AG04450 (cell line): ENCODE data around the gene RELL1. TPM values are rescaled to one million over a fixed set of nuclear protein-coding genes. Genes with fewer than 3 reads are reported as not detected.

Experiments used
- CTCF ChIA-PET: fragments of 300-600, 350-600 bp; formaldehyde crosslinking; extraction: SDS; loops from one replicate; lab custom pipeline; 2022; ENCODE audit warnings: antibody characterized with exemption, inconsistent platforms; lab: Charles Lee
- POLR2A ChIA-PET: fragments of 350-600 bp; formaldehyde crosslinking; extraction: SDS; loops from one replicate; lab custom pipeline; 2021; ENCODE audit warnings: antibody characterized with exemption, inconsistent platforms; lab: Yijun Ruan, JAX
- DNase-seq: peaks from one replicate; pipeline ENCODE4 v3.0.0-alpha.2; 2011; ENCODE audit warnings: low read depth, low spot score
- H3K27ac ChIP-seq: one replicate; pipeline ENCODE4 v1.5.1; 2012; ENCODE audit warnings: low read depth, low read length, control low read depth
- H3K27me3 ChIP-seq: one replicate; pipeline ENCODE4 v1.6.0; 2012; ENCODE audit warnings: low read length; ENCODE audit not compliant: control insufficient read depth, insufficient read depth
- H3K4me3 ChIP-seq: 2 replicates; pipeline ENCODE4 v1.5.1; 2011; ENCODE audit warnings: mild to moderate bottlenecking, low read depth, low read length, control low read depth
- H3K9me3 ChIP-seq: 2 replicates; pipeline ENCODE4 v1.5.1; 2012; ENCODE audit warnings: low read length; ENCODE audit not compliant: control insufficient read depth, insufficient read depth
- CTCF ChIP-seq: IDR thresholded peaks from 2 replicates; pipeline ENCODE4 v1.5.1; 2011; ENCODE audit warnings: low read depth, low read length, control low read depth, inconsistent platforms
- polyA plus RNA-seq: library from polyadenylated mRNA; depleted of rRNA; stranded (reverse); fragments of >200 nt; gene quantifications from 2 replicates; pipeline ENCODE4 v1.2.3, GENCODE V29; 2011

The RELL1 gene
- polyA plus RNA-seq, 1 experiment: 9.2 TPM

- no peak for TF ChIP-seq CTCF
- DNase-seq: no peak
- Histone ChIP-seq H3K27ac (peak overlapping the region; percentile 3), H3K4me3 (no peak overlapping the region), H3K9me3 (no peaks in the 10 kb centered on the region; the same call in 1 of the 2 replicates), H3K27me3 (no peaks in the 10 kb centered on the region)
- ChIA-PET POLR2A (no interaction called here), CTCF (no interaction called here)
These were observed 21.5 kb downstream of the RELL1 start for GRCh38 chr4:37664696-37665095.

- Histone ChIP-seq H3K9me3 (no peaks in the 10 kb centered on the region; the same call in 1 of the 2 replicates), H3K4me3 (no peak overlapping the region), H3K27ac (no peak overlapping the region), H3K27me3 (no peaks in the 10 kb centered on the region)
- ChIA-PET CTCF (no interaction called here), POLR2A (no interaction called here)
- no peak for DNase-seq
- no peak for TF ChIP-seq CTCF
These were observed 22.6 kb downstream of the RELL1 start for GRCh38 chr4:37663552-37663951.

GRCh38 chr4:37662861-37663390 lies 23.2 kb downstream of the RELL1 start:
- DNase-seq: no peak
- TF ChIP-seq CTCF: no peak
- no peak overlapping the region for H3K4me3 ChIP-seq
- CTCF ChIA-PET: interaction anchor here (0.6 kb wide), 1 partner anchor 34 kb away, joined by 3 read pairs; no protein-coding TSS in a partner anchor
- H3K27me3 ChIP-seq: no peaks in the 10 kb centered on the region
- peak overlapping the region; percentile 25 for H3K27ac ChIP-seq
- no peaks in the 10 kb centered on the region for H3K9me3 ChIP-seq
- POLR2A ChIA-PET: interaction anchor here (0.7 to 1.0 kb wide), 2 partner anchors 13 to 25 kb away, joined by 3 to 4 read pairs; no protein-coding TSS in a partner anchor

- no peak overlapping the region for H3K4me3 ChIP-seq
- CTCF ChIA-PET: interaction anchor here (2.7 kb wide), 1 partner anchor 60 kb away, joined by 11 read pairs; no protein-coding TSS in a partner anchor
- no peak overlapping the region for H3K27ac ChIP-seq
- no peaks in the 10 kb centered on the region for H3K9me3 ChIP-seq
- H3K27me3 ChIP-seq: no peaks in the 10 kb centered on the region
- no peak for DNase-seq
- TF ChIP-seq CTCF: no peak
- POLR2A ChIA-PET: interaction anchor here (0.7 to 1.0 kb wide), 2 partner anchors 14 to 25 kb away, joined by 3 to 4 read pairs; no protein-coding TSS in a partner anchor
These were observed 23.9 kb downstream of the RELL1 start for GRCh38 chr4:37662251-37662650.

GRCh38 chr4:37661772-37662171 lies 24.4 kb downstream of the RELL1 start:
- DNase-seq: no peak
- Histone ChIP-seq H3K27ac (peak overlapping the region; percentile 13), H3K9me3 (no peaks in the 10 kb centered on the region; the same call in 1 of the 2 replicates), H3K27me3 (no peaks in the 10 kb centered on the region), H3K4me3 (no peak overlapping the region)
- POLR2A ChIA-PET: interaction anchor here (1.0 kb wide), 1 partner anchor 14 kb away, joined by 3 read pairs; no protein-coding TSS in a partner anchor
- no peak for TF ChIP-seq CTCF
- CTCF ChIA-PET: interaction anchor here (2.7 kb wide), 1 partner anchor 59 kb away, joined by 11 read pairs; no protein-coding TSS in a partner anchor
